ENCODE results near the gene ZC3H11A.
"Not testable (repeated sequence)": the region's sequence is repeated elsewhere in the genome, so short reads cannot be mapped to it uniquely, and the experiment has no call there.

ZC3H11A gene

GRCh38 chr1:203781962-203782361, 13.5 kb upstream of the ZC3H11A start:
- no peak for DNase-seq (ENCODE audit: low read depth)

DNA sequence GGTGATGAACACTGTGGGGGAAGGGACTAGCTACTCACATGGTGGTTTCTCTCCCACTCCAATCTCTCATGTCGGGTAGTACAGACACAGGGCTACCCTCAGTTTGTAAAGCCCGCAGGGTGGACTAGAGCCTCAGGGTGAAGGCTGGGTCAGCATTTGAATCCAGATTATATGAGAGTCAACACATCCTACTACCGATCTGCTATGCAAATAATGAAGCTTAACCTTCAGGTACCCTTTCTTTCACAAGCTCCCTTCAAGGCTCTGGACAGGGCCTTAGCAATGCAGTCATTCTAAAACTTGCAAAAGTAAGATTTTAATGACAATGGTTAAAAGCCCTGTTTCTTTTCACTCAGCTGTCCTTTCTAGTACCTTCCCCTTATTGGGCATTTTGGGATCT, 5.5 kb upstream of the ZC3H11A start:
- DNase-seq (ENCODE audit: low read depth) = no peak

GRCh38 chr1:203791498-203791897, 3.9 kb upstream of the ZC3H11A start:
- no peak for DNase-seq (ENCODE audit: low read depth)

- DNase-seq (ENCODE audit: low read depth) = no peak
Measured at GRCh38 chr1:203792486-203792885, 2.9 kb upstream of the ZC3H11A start.

DNA sequence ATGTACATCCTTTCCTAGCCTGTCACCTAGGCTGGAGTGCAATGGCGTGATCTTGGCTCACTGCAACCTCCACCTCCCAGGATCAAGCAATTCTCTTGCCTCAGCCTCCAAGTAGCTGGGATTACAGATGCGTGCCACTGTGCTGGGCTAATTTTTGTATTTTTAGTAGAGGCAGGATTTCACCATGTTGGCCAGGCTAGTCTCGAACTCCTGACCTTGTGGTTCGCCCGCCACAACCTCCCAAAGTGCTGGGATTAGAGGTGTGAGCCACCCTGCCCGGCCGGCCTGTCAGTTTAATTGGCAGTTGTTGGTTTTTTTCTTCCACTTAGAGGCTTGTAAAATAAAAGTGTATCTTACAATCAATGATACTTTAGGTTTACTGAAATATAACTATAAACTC, 1.9 kb upstream of the ZC3H11A start:
- DNase-seq (ENCODE audit: low read depth) = not testable (repeated sequence)

DNA sequence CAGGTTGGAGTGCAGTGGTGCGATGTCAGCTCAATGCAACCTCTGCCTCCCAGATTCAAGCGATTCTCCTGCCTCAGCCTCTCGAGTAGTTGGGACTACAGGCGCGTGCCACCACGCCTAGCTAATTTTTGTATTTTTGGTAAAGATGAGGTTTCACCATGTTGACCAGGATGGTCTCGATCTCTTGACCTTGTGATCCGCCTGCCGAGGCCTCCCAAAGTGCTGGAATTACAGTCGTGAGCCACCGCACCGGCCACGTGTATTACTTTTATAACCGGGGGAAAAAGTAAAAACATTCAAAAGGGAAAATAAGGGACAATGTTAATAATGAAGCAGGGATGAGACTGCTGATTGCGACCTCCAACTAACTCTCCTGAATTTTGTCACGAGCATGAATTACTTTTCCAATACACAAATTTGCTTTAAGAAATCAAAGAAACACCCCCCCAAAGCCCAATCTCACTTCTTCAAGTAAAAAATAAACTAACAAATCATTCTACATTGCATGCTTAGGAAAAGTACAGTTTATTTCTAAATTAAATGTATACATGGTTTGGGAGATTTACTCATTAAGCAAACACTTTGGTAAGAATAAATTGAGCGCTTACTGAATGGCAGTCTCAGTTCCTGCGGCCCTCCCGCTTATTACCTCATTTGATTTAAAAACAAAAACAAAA, 521 bp upstream of the ZC3H11A start:
- no peak for DNase-seq (ENCODE audit: low read depth)

DNA sequence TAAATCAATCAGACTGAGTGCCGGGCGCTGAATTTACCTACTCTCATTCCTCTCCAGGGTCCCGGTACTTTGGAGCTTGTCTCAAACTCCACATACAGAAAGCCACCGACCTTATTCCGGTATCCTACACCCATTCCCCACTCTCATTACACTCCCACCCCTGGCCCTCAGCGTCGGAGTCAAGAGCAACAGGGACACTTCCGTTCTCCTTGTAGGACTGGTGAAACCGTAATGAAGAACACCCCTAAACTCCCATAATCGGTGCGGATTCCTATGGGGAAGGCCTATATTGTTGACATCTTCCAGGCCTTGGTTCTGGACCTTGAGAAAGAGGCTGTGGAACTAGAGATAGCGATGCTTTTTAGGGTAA, 798 bp downstream of the ZC3H11A start:
- DNase-seq (ENCODE audit: low read depth) = no peak

GRCh38 chr1:203797216-203797615, 1.8 kb downstream of the ZC3H11A start:
- DNase-seq (ENCODE audit: low read depth) = no peak

- no peak for DNase-seq (ENCODE audit: low read depth)
Measured at GRCh38 chr1:203797948-203798655, 2.7 kb downstream of the ZC3H11A start.

- no peak for DNase-seq (ENCODE audit: low read depth)
Measured at GRCh38 chr1:203799157-203799556, 3.7 kb downstream of the ZC3H11A start.

DNA sequence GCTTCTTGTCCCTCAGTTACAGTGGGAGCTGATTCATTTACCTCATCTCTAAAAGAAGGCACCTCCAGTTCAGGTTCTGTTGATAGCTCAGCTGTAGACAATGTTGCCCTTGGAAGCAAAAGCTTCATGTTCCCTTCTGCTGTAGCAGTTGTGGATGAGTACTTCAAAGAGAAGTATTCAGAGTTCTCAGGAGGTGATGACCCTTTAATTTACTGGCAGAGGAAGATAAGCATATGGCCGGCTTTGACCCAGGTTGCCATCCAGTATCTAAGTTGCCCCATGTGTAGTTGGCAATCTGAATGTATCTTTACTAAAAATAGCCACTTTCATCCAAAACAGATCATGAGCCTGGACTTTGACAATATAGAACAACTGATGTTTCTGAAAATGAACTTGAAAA, 4.5 kb downstream of the ZC3H11A start:
- DNase-seq (ENCODE audit: low read depth) = no peak

GRCh38 chr1:203805689-203806088, 10.3 kb downstream of the ZC3H11A start:
- no peak for DNase-seq (ENCODE audit: low read depth)

DNA sequence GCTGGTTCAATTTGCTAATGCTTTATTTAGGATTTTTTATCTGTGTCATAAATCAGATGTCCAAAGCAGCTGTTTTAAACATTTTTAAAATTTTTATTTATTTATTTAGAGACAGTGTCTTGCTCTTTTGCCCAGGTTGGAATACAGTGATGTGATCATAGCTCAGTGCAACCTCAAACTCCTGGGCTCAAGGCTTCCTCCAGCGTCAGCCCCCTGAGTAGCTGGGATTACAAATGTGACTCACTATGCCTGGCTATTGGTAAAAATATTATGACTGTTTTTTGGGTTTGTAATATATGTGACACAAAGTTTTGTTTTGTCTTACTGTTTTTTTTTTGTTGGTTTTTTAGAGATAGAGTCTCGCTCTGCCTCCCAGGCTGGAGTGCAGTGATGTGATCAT, 11.8 kb downstream of the ZC3H11A start:
- DNase-seq (ENCODE audit: low read depth) = no peak

DNA sequence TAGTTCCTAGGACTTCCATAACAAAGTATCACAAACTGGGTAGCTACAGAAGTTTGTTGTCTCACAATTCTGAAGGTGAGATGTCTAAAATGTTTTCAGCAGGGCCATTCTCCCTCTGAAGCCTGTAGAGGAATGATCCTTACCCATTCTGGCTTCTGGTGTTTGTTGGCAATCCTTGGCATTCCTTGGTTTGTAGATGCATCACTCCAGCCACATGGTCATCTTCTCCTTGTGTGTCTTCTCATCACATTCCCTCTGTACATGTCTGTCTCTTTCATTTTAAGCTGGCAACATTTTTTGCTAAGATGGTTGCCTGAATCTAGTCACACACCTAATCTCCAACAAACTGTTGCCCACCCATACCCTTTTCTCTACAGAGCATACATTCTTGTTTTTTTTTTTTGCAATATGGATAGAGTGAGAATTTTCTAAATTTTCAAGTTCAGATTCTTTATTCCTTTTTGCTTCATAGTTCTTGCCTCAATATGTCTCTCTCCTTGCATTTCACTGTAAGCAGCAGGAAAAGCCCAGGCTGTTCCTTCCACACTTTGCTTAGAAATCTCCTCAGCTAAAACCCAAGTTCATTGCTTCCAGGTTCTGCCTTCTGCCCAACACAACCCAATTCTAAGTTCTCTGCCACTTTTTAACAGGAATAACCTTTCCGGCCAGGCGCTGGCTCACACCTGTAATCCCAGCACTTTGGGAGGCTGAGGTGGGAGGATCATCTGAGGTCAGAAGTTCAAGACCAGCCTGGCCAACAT, 18.3 kb downstream of the ZC3H11A start:
- no peak for DNase-seq (ENCODE audit: low read depth)

DNA sequence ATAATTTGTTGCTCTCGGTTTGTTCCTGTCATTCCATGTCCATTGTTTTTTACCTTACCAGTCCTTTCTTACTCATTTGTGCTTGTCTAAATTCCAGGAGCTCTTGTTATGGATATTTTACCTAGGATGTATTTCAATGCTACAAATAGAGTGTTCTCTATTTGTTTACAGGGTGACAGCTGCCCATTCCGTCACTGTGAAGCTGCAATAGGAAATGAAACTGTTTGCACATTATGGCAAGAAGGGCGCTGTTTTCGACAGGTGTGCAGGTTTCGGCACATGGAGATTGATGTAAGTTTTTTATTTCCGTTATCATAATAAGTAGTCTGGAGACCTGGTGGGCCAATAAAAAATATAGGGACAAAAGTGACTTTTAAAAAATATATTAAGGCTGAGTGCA, 23.0 kb downstream of the ZC3H11A start:
- no peak for DNase-seq (ENCODE audit: low read depth)

GRCh38 chr1:203823306-203823705, 27.9 kb downstream of the ZC3H11A start:
- no peak for DNase-seq (ENCODE audit: low read depth)

- DNase-seq (ENCODE audit: low read depth) = no peak
Measured at GRCh38 chr1:203826175-203826574, 30.8 kb downstream of the ZC3H11A start.

- no peak for DNase-seq (ENCODE audit: low read depth)
Measured at GRCh38 chr1:203828002-203828401, 32.6 kb downstream of the ZC3H11A start.

GRCh38 chr1:203828503-203828902, 33.1 kb downstream of the ZC3H11A start:
- DNase-seq (ENCODE audit: low read depth) = no peak

- DNase-seq (ENCODE audit: low read depth) = not testable (repeated sequence)
Measured at GRCh38 chr1:203829247-203829646, 33.8 kb downstream of the ZC3H11A start.

DNA sequence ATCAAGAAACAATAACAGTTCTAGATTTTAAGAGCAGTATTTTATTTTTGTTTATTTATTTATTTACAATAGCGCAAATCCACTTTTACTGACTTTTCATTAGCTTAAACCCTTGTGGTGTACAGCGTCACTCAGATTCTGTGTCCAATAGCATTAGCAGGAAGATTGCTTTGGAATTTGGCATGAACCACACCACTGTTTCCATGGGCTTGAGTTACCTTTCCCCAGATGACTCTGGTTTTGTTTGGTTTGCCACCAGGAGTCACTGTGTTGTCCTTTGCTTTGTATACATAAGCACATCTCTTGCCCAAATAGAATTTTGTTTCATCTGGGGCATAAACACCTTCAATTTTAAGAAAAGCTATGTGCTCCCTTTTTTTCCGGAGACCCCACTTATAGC, 40.1 kb downstream of the ZC3H11A start:
- no peak for DNase-seq (ENCODE audit: low read depth)

DNA sequence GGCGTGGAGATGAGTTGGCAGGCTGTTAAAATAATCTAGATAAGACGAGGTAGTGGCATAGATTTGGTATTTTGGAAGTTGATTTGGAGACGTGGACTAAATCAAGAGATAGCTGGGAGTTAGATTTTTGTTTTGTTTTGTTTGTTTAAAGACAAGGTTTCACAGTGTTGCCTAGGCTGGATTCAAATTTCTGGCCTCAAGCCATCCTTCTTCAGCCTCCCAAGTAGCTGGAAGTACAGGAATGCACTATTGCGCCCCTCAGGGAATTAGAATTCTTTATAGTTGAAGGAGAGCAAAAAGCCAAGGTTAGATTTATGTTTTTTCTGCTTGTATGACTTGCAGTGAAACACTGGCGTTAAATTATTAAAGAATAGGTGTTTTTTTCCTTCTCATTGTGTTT, 43.7 kb downstream of the ZC3H11A start:
- no peak for DNase-seq (ENCODE audit: low read depth)

GRCh38 chr1:203840208-203840808, 44.9 kb downstream of the ZC3H11A start:
- DNase-seq (ENCODE audit: low read depth) = no peak

Measured in activated gamma-delta T cell treated with anti-CD3 and anti-CD28 coated beads, Interleukin-2, amount 50 U/mL, for 16 hours (primary cell).